Activated naive CD4-positive, alpha-beta T cell treated with anti-CD3 and anti-CD28 coated beads, Interleukin-2, amount 10 ng/mL, durations not matched to agents 7 days and 5 days (primary cell): Measurements from ENCODE around the gene AGAP1.

Experiments used
- CTCF ChIA-PET: fragments of 350-600 bp; sonication (Branson Sonifier 250); formaldehyde crosslinking; loops from one replicate; lab custom pipeline; 2021; ENCODE audit warnings: antibody characterized with exemption; lab: Charles Lee
- DNase-seq: peaks from one replicate; pipeline ENCODE4 v3.0.0-alpha.2; 2020
- H3K27ac Mint-ChIP-seq: one replicate; pipeline ENCODE4 v1.8.0; 2021; ENCODE audit warnings: mild to moderate bottlenecking, moderate library complexity, mixed read lengths
- H3K27me3 Mint-ChIP-seq: one replicate; pipeline ENCODE4 v1.8.0; 2021; ENCODE audit warnings: mild to moderate bottlenecking, mixed read lengths
- H3K36me3 Mint-ChIP-seq: one replicate; pipeline ENCODE4 v1.8.0; 2021; ENCODE audit warnings: mixed read lengths
- H3K4me1 Mint-ChIP-seq: one replicate; pipeline ENCODE4 v1.8.0; 2021; ENCODE audit warnings: mixed read lengths
- H3K4me3 Mint-ChIP-seq: one replicate; pipeline ENCODE4 v1.8.0; 2021; ENCODE audit warnings: mild to moderate bottlenecking, moderate library complexity, mixed read lengths
- H3K9me3 Mint-ChIP-seq: one replicate; pipeline ENCODE4 v1.8.0; 2021; ENCODE audit warnings: mixed read lengths

Gene AGAP1

GRCh38 chr2:235523486-235524150 lies 29.8 kb downstream of the AGAP1 start:
- H3K4me3 Mint-ChIP-seq: no peak overlapping the region
- CTCF ChIA-PET: no interaction called here

GRCh38 chr2:235526166-235526565 lies 32.3 kb downstream of the AGAP1 start:
- no peaks in the 10 kb centered on the region for H3K27me3 Mint-ChIP-seq
- H3K4me3 Mint-ChIP-seq: no peak overlapping the region
- CTCF ChIA-PET: no interaction called here
- no peak overlapping the region for H3K27ac Mint-ChIP-seq
- DNase-seq: no peak
- no peaks in the 10 kb centered on the region for H3K9me3 Mint-ChIP-seq
- H3K36me3 Mint-ChIP-seq: no peaks in the 10 kb centered on the region
- no peaks in the 10 kb centered on the region for H3K4me1 Mint-ChIP-seq

More at GRCh38 chr2:235523486-235524150, 29.8 kb downstream of the AGAP1 start:
- Mint-ChIP-seq H3K27ac (no peak overlapping the region), H3K36me3 (no peaks in the 10 kb centered on the region), H3K9me3 (no peaks in the 10 kb centered on the region), H3K4me1 (no peaks in the 10 kb centered on the region), H3K27me3 (no peaks in the 10 kb centered on the region)
- no peak for DNase-seq

- Mint-ChIP-seq H3K9me3 (no peaks in the 10 kb centered on the region), H3K27ac (no peak overlapping the region), H3K36me3 (no peaks in the 10 kb centered on the region), H3K4me3 (no peak overlapping the region), H3K27me3 (no peaks in the 10 kb centered on the region), H3K4me1 (no peaks in the 10 kb centered on the region)
- CTCF ChIA-PET: no interaction called here
- DNase-seq: no peak
Measured at GRCh38 chr2:235527806-235528469, 34.1 kb downstream of the AGAP1 start.

- CTCF ChIA-PET: no interaction called here
- no peaks in the 10 kb centered on the region for H3K4me1 Mint-ChIP-seq
- no peaks in the 10 kb centered on the region for H3K9me3 Mint-ChIP-seq
- no peak overlapping the region for H3K4me3 Mint-ChIP-seq
- no peak for DNase-seq
- no peak overlapping the region for H3K27ac Mint-ChIP-seq
- no peaks in the 10 kb centered on the region for H3K36me3 Mint-ChIP-seq
- no peaks in the 10 kb centered on the region for H3K27me3 Mint-ChIP-seq
Measured at GRCh38 chr2:235529621-235530020, 35.8 kb downstream of the AGAP1 start.

GRCh38 chr2:235530735-235531134 lies 36.9 kb downstream of the AGAP1 start:
- Mint-ChIP-seq H3K4me3 (no peak overlapping the region), H3K4me1 (no peaks in the 10 kb centered on the region), H3K36me3 (no peaks in the 10 kb centered on the region), H3K9me3 (no peaks in the 10 kb centered on the region), H3K27ac (no peak overlapping the region), H3K27me3 (no peaks in the 10 kb centered on the region)
- CTCF ChIA-PET: no interaction called here
- DNase-seq: no peak

GRCh38 chr2:235532307-235532706 lies 38.5 kb downstream of the AGAP1 start:
- no peaks in the 10 kb centered on the region for H3K4me1 Mint-ChIP-seq
- no peaks in the 10 kb centered on the region for H3K27me3 Mint-ChIP-seq
- no peak overlapping the region for H3K4me3 Mint-ChIP-seq
- H3K27ac Mint-ChIP-seq: no peak overlapping the region
- DNase-seq: no peak
- H3K36me3 Mint-ChIP-seq: no peaks in the 10 kb centered on the region
- CTCF ChIA-PET: no interaction called here
- no peaks in the 10 kb centered on the region for H3K9me3 Mint-ChIP-seq

GRCh38 chr2:235533198-235533597 lies 39.4 kb downstream of the AGAP1 start:
- Mint-ChIP-seq H3K9me3 (no peaks in the 10 kb centered on the region), H3K36me3 (no peaks in the 10 kb centered on the region), H3K27me3 (no peaks in the 10 kb centered on the region), H3K4me1 (no peaks in the 10 kb centered on the region), H3K27ac (no peak overlapping the region), H3K4me3 (no peak overlapping the region)
- CTCF ChIA-PET: no interaction called here
- no peak for DNase-seq

GRCh38 chr2:235533616-235534385 lies 40.0 kb downstream of the AGAP1 start:
- no peak overlapping the region for H3K27ac Mint-ChIP-seq
- no peak overlapping the region for H3K4me3 Mint-ChIP-seq
- CTCF ChIA-PET: no interaction called here
- H3K27me3 Mint-ChIP-seq: no peaks in the 10 kb centered on the region
- DNase-seq: no peak
- no peaks in the 10 kb centered on the region for H3K9me3 Mint-ChIP-seq
- no peaks in the 10 kb centered on the region for H3K36me3 Mint-ChIP-seq
- no peaks in the 10 kb centered on the region for H3K4me1 Mint-ChIP-seq

GRCh38 chr2:235534678-235535422 lies 41.0 kb downstream of the AGAP1 start:
- no peaks in the 10 kb centered on the region for H3K36me3 Mint-ChIP-seq
- no peak overlapping the region for H3K4me3 Mint-ChIP-seq
- H3K27ac Mint-ChIP-seq: no peak overlapping the region
- H3K4me1 Mint-ChIP-seq: no peaks in the 10 kb centered on the region
- CTCF ChIA-PET: no interaction called here
- H3K9me3 Mint-ChIP-seq: no peaks in the 10 kb centered on the region
- peaks cover 5% of the 10 kb centered on the region for H3K27me3 Mint-ChIP-seq
- DNase-seq: no peak

- H3K27me3 Mint-ChIP-seq: peaks cover 5% of the 10 kb centered on the region
- no peaks in the 10 kb centered on the region for H3K9me3 Mint-ChIP-seq
- H3K36me3 Mint-ChIP-seq: no peaks in the 10 kb centered on the region
- DNase-seq: no peak
- H3K4me3 Mint-ChIP-seq: no peak overlapping the region
- CTCF ChIA-PET: no interaction called here
- no peaks in the 10 kb centered on the region for H3K4me1 Mint-ChIP-seq
- no peak overlapping the region for H3K27ac Mint-ChIP-seq
Measured at GRCh38 chr2:235535423-235536130, 41.7 kb downstream of the AGAP1 start.

GRCh38 chr2:235536711-235537110 lies 42.9 kb downstream of the AGAP1 start:
- no peaks in the 10 kb centered on the region for H3K36me3 Mint-ChIP-seq
- no peaks in the 10 kb centered on the region for H3K9me3 Mint-ChIP-seq
- H3K4me1 Mint-ChIP-seq: no peaks in the 10 kb centered on the region
- no peak for DNase-seq
- peaks cover 5% of the 10 kb centered on the region for H3K27me3 Mint-ChIP-seq
- CTCF ChIA-PET: no interaction called here
- no peak overlapping the region for H3K4me3 Mint-ChIP-seq
- H3K27ac Mint-ChIP-seq: no peak overlapping the region

GRCh38 chr2:235537186-235537585 lies 43.3 kb downstream of the AGAP1 start:
- Mint-ChIP-seq H3K27ac (no peak overlapping the region), H3K36me3 (no peaks in the 10 kb centered on the region), H3K4me1 (no peaks in the 10 kb centered on the region), H3K9me3 (no peaks in the 10 kb centered on the region), H3K27me3 (peaks cover 5% of the 10 kb centered on the region), H3K4me3 (no peak overlapping the region)
- CTCF ChIA-PET: no interaction called here
- no peak for DNase-seq

- Mint-ChIP-seq H3K27me3 (peaks cover 5% of the 10 kb centered on the region), H3K4me3 (no peak overlapping the region), H3K27ac (no peak overlapping the region), H3K9me3 (no peaks in the 10 kb centered on the region), H3K36me3 (no peaks in the 10 kb centered on the region), H3K4me1 (no peaks in the 10 kb centered on the region)
- DNase-seq: no peak
- CTCF ChIA-PET: no interaction called here
Measured at GRCh38 chr2:235537587-235537986, 43.7 kb downstream of the AGAP1 start.

- no peaks in the 10 kb centered on the region for H3K4me1 Mint-ChIP-seq
- no peaks in the 10 kb centered on the region for H3K9me3 Mint-ChIP-seq
Measured at GRCh38 chr2:235538144-235538639, 44.3 kb downstream of the AGAP1 start.

More at GRCh38 chr2:235538144-235538639, 44.3 kb downstream of the AGAP1 start:
- no peaks in the 10 kb centered on the region for H3K36me3 Mint-ChIP-seq
- CTCF ChIA-PET: no interaction called here
- H3K27me3 Mint-ChIP-seq: peaks cover 5% of the 10 kb centered on the region
- H3K27ac Mint-ChIP-seq: no peak overlapping the region
- H3K4me3 Mint-ChIP-seq: no peak overlapping the region
- no peak for DNase-seq
